Colonic mucosa (tissue), 4 donors: ENCODE data around the gene LRCH1. TPM values are rescaled to one million over a fixed set of nuclear protein-coding genes. Genes with fewer than 3 reads are reported as not detected.

ENCODE experiments used
- DNase-seq: peaks from one replicate; pipeline ENCODE4 v3.0.0-alpha.2; 2020
- H3K27ac ChIP-seq: fragments of 200-600 bp; one replicate; pipeline ENCODE4 v1.8.0; 2021
- H3K27me3 ChIP-seq: fragments of 200-600 bp; one replicate; pipeline ENCODE4 v1.8.0; 2021
- H3K36me3 ChIP-seq: fragments of 200-600 bp; one replicate; pipeline ENCODE4 v1.8.0; 2021
- H3K4me1 ChIP-seq: fragments of 200-600 bp; one replicate; pipeline ENCODE4 v1.8.0; 2021; ENCODE audit warnings: mild to moderate bottlenecking
- H3K4me3 ChIP-seq: fragments of 200-600 bp; one replicate; pipeline ENCODE4 v1.8.0; 2021
- H3K9ac ChIP-seq, 2 donors: one replicate each; pipeline ENCODE4 v1.7.0; 2013; ENCODE audit warnings: control low read depth in 2 of 2, low read depth in 2 of 2, low read length in 2 of 2
- H3K9me3 ChIP-seq: fragments of 200-600 bp; one replicate; pipeline ENCODE4 v1.8.0; 2021
- intact Hi-C: fragments of 100-400 bp; cut with DNase I; formaldehyde crosslinking; loops from one replicate; pipeline ENCODE4 v1.14.1; 2022
- total RNA-seq, 2 donors: library from RNA; stranded (reverse); fragmentation: NEBNext Ultra II Directional in 1 of 2; extraction: Animal tissue kit (Norgen Biotek cat#: 25700) in 1 of 2; gene quantifications; one replicate each; pipeline ENCODE4 v1.2.1, GENCODE V29; 2021
- TF ChIP-seq, protein P1 (sequence below): fragments of 200-600 bp; IDR thresholded peaks from one replicate; pipeline ENCODE4 v1.8.0; 2022; ENCODE audit warnings: antibody characterized with exemption, mild to moderate bottlenecking
- donor health status: healthy.
- donor health status: DM: no; HTN: no; CAD: no.
- donor health status: DM: no; HTN: no; CAD: no.

LRCH1 gene
- total RNA-seq, 2 donors from 2014 or later: 12.8 to 19.6 TPM

DNA sequence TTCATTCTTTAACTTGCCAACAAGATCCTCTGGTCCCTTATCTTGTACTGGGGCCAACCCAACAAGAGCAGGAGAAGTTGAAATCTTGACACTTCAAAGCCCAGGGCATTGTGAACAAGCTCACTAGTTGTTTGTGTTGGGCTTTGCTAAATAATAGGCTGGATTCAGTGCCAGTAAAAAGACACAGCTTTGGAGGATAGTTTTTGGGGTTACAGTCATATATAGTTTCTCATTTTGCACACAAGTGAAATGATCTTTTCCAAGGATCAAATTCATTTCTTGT is 30.3 kb upstream of the LRCH1 start:
- TF ChIP-seq, protein P1, sequence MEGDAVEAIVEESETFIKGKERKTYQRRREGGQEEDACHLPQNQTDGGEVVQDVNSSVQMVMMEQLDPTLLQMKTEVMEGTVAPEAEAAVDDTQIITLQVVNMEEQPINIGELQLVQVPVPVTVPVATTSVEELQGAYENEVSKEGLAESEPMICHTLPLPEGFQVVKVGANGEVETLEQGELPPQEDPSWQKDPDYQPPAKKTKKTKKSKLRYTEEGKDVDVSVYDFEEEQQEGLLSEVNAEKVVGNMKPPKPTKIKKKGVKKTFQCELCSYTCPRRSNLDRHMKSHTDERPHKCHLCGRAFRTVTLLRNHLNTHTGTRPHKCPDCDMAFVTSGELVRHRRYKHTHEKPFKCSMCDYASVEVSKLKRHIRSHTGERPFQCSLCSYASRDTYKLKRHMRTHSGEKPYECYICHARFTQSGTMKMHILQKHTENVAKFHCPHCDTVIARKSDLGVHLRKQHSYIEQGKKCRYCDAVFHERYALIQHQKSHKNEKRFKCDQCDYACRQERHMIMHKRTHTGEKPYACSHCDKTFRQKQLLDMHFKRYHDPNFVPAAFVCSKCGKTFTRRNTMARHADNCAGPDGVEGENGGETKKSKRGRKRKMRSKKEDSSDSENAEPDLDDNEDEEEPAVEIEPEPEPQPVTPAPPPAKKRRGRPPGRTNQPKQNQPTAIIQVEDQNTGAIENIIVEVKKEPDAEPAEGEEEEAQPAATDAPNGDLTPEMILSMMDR: no peak
- H3K27ac ChIP-seq: no peak overlapping the region
- no peaks in the 10 kb centered on the region for H3K9me3 ChIP-seq
- DNase-seq: no peak
- intact Hi-C loops: no loop called here
- H3K27me3 ChIP-seq: no peaks in the 10 kb centered on the region
- H3K36me3 ChIP-seq: no peaks in the 10 kb centered on the region
- no peak overlapping the region for H3K9ac ChIP-seq
- H3K4me3 ChIP-seq: no peak overlapping the region
- H3K4me1 ChIP-seq: no peaks in the 10 kb centered on the region

DNA sequence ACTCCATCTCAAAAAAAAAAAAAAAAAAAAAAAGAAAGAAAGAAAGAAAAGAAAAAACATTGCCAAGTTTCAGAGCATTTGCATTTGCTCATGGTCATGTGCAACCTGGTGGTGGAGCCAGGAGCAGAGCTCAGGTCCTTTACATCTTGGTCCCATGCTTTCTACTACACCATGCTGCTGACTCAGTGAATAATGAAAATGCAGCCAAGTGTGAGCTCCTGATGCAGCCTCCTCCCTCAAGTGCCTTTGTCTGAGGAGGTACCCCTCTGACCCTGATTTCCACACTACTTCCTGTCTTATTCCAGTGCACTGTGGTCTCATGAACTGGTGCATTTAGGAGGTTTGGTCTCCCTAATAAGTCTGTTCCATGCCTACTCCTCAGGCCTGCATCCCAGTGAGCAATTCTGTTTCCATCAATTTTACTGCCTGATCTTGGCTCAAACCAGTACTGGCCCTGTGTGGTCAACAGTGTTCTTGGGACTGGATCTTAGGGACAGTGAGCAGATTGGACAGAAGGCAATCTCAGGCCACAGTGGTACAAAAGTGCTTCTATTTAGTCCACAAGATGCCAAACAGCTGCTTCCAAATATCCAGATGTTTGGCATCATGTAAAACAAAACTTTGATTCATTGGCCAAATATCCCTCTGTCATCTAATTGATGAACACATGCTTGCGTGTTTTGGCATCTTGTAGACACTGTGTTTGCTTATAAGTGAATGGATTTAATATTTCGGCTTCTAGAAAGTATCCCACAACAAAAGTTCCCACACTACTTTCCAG is 28.8 kb upstream of the LRCH1 start:
- Histone ChIP-seq H3K9ac (no peak overlapping the region), H3K27me3 (no peaks in the 10 kb centered on the region), H3K9me3 (no peaks in the 10 kb centered on the region), H3K4me1 (no peaks in the 10 kb centered on the region), H3K4me3 (no peak overlapping the region), H3K36me3 (no peaks in the 10 kb centered on the region), H3K27ac (no peak overlapping the region)
- TF ChIP-seq, protein P1: no peak
- intact Hi-C loops: no loop called here
- no peak for DNase-seq

DNA sequence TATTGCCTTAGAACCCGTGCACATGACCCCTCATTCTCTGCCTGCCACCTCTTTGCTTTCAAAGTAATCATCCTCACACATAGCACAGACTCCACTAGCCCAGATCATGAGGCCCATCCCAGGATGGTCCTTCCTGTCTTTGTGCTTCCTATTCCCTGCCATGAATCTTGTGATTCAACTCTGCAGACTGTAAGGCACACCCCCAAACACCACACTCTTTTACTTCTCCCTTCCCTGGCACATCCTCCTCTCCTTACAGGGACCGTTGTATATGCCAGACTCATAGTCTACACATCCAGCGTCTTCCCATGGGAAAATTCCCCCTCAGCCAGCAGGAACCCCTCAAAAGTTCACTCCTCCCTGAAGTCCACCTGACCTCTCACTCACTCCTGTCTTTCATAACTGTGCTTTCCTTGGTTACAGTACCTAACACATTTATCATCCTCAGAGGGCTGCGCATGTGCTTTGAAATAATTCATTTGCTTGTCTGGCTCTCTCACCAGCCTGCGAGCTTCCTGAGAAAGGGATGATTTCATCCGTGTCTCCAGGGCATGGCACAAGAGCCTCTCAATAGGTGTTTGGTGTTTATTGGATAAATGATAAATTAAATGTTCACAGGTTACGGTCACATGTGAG is 26.8 kb upstream of the LRCH1 start:
- H3K9me3 ChIP-seq: no peaks in the 10 kb centered on the region
- H3K36me3 ChIP-seq: no peaks in the 10 kb centered on the region
- DNase-seq: no peak
- no peak overlapping the region for H3K4me3 ChIP-seq
- intact Hi-C loops: no loop called here
- TF ChIP-seq, protein P1: no peak
- H3K9ac ChIP-seq: no peak overlapping the region
- no peaks in the 10 kb centered on the region for H3K27me3 ChIP-seq
- H3K27ac ChIP-seq: no peak overlapping the region
- no peaks in the 10 kb centered on the region for H3K4me1 ChIP-seq

DNA sequence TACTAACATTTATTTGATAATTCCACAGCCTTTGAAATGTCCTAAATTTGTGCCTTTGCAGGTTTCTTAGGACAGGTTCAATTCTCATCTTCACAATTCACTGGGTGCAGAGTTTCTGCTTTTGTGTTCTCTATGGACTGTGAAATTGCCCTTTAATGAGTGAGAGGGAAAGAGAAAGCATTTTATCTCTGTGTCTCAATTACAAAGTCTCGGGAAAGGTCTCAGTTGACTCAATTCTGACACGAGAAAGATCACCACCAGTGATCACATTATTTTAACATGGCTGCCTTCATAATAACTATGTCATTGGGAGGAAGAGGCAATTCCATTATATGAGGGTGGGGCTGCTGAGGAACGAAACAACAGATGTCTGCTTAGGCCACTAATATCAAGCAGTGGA is 26.2 kb upstream of the LRCH1 start:
- no peak for DNase-seq
- Histone ChIP-seq H3K9me3 (no peaks in the 10 kb centered on the region), H3K9ac (no peak overlapping the region), H3K4me1 (no peaks in the 10 kb centered on the region), H3K27me3 (no peaks in the 10 kb centered on the region), H3K4me3 (no peak overlapping the region), H3K36me3 (no peaks in the 10 kb centered on the region), H3K27ac (no peak overlapping the region)
- TF ChIP-seq, protein P1: no peak
- intact Hi-C loops: no loop called here

DNA sequence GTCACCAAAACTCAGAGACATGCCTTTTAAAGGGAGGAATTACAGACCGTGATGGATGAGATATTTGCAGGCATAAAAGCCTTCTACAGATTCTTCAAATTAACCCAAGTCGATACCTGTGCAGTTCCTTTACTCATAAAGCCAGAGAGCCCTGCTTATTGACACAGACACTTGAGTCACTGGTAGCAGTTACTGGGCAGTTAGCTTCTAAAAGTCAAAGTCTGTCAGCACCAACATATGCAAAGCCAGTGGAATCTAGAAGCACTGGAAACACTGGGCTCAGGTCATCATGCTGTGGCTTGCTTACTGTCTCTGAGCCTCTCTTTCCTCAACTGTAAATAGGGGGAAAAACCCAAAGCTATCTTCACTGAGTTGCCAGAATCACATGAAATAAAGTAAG is 25.7 kb upstream of the LRCH1 start:
- no peaks in the 10 kb centered on the region for H3K4me1 ChIP-seq
- H3K9me3 ChIP-seq: no peaks in the 10 kb centered on the region
- no peak overlapping the region for H3K4me3 ChIP-seq
- intact Hi-C loops: no loop called here
- H3K9ac ChIP-seq: no peak overlapping the region
- no peaks in the 10 kb centered on the region for H3K27me3 ChIP-seq
- TF ChIP-seq, protein P1: no peak
- no peak for DNase-seq
- H3K27ac ChIP-seq: no peak overlapping the region
- no peaks in the 10 kb centered on the region for H3K36me3 ChIP-seq
